BE2C (cell line): ENCODE results near the gene ORM1.

Experiments used
- DNase-seq: peaks from one replicate; pipeline ENCODE4 v3.0.0-alpha.2; 2020
- H3K27me3 ChIP-seq: fragments of 250-450 bp; sonication (Bioruptor Pico); 2 replicates; pipeline ENCODE4 v1.5.1; 2020; ENCODE audit warnings: mild to moderate bottlenecking
- H3K36me3 ChIP-seq: fragments of 250-450 bp; sonication (Bioruptor Pico); 2 replicates; pipeline ENCODE4 v1.5.1; 2020; ENCODE audit warnings: mild to moderate bottlenecking
- H3K4me1 ChIP-seq: fragments of 250-450 bp; sonication (Bioruptor Pico); 2 replicates; pipeline ENCODE4 v1.5.1; 2020
- H3K4me3 ChIP-seq: 2 replicates; pipeline ENCODE4 v1.5.1; 2011; ENCODE audit warnings: low read depth, low read length
- H3K9me3 ChIP-seq: fragments of 250-450 bp; sonication (Bioruptor Pico); 2 replicates; pipeline ENCODE4 v1.5.1; 2020
- TF ChIP-seq, protein P1 (sequence below): IDR thresholded peaks from 2 replicates; pipeline ENCODE4 v1.5.1; 2012; ENCODE audit warnings: mild to moderate bottlenecking, low read depth, low read length

ORM1 gene

DNA sequence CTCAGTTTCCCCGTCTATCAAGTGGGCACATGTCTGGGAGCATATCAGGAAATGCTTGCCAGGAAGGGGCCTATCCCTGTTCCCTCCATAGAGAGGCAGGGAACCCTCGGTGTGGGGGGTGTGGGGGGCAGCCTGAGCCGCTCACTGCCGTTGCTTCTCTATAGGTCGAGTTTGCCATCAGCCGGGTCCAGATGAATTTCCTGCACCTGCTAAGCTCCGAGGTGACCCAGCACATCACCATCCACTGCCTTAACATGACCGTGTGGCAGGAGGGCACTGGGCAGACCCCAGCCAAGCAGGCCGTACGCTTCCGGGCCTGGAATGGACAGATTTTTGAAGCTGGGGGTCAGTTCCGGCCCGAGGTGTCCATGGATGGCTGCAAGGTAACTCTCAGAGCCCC lies 13.8 kb upstream of the ORM1 start:
- H3K4me3 ChIP-seq: no peak overlapping the region
- no peaks in the 10 kb centered on the region for H3K36me3 ChIP-seq
- H3K9me3 ChIP-seq: no peaks in the 10 kb centered on the region
- TF ChIP-seq, protein P1, sequence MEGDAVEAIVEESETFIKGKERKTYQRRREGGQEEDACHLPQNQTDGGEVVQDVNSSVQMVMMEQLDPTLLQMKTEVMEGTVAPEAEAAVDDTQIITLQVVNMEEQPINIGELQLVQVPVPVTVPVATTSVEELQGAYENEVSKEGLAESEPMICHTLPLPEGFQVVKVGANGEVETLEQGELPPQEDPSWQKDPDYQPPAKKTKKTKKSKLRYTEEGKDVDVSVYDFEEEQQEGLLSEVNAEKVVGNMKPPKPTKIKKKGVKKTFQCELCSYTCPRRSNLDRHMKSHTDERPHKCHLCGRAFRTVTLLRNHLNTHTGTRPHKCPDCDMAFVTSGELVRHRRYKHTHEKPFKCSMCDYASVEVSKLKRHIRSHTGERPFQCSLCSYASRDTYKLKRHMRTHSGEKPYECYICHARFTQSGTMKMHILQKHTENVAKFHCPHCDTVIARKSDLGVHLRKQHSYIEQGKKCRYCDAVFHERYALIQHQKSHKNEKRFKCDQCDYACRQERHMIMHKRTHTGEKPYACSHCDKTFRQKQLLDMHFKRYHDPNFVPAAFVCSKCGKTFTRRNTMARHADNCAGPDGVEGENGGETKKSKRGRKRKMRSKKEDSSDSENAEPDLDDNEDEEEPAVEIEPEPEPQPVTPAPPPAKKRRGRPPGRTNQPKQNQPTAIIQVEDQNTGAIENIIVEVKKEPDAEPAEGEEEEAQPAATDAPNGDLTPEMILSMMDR: no peak
- H3K27me3 ChIP-seq: no peaks in the 10 kb centered on the region
- H3K4me1 ChIP-seq: peaks cover 5% of the 10 kb centered on the region; the same call in 1 of the 2 replicates
- no peak for DNase-seq

DNA sequence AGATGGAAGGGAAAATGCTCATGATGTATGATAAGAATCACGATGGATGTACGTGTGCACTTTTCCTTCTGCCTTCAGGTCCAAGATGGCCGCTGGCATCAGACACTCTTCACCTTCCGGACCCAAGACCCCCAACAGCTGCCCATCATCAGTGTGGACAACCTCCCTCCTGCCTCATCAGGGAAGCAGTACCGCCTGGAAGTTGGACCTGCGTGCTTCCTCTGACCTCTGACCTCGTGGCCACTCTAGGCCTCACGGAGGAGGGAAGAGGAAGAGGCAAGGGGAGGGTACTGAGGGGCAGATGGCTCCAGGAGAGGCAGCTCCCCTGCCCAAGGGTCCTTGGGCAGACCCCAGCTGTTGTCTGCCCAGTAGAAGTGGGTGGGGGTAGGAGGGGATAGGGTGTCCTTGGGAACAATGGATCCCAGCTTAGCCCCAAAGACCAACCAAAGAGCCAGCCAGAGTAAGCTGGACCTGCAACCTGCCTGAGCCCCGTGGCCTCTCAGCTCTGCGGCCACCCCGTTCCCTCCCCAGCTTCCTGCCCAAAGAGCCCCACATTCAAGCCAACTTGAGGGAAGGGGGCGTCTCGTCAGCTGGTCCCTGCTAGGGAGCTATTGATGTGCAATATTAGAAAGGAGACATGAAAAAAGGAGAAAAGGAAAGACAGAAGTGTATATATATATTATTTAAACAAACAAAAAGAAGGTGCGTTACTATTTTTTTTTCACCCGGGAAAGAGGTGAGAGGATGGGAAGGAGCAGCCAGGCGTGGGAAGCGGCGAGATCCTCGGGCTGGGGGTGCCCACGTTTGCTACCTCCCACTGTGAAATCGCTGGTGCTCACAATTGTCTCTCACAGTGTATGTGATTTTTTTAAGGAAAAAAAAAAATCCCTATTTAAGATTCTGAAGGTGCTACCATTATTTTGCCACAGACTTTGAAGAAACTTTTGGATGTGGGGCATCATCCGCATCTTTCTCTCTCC lies 12.1 kb upstream of the ORM1 start:
- DNase-seq: no peak
- Histone ChIP-seq H3K9me3 (no peaks in the 10 kb centered on the region), H3K27me3 (no peaks in the 10 kb centered on the region), H3K36me3 (no peaks in the 10 kb centered on the region), H3K4me3 (no peak overlapping the region), H3K4me1 (no peaks in the 10 kb centered on the region)
- TF ChIP-seq, protein P1: no peak

DNA sequence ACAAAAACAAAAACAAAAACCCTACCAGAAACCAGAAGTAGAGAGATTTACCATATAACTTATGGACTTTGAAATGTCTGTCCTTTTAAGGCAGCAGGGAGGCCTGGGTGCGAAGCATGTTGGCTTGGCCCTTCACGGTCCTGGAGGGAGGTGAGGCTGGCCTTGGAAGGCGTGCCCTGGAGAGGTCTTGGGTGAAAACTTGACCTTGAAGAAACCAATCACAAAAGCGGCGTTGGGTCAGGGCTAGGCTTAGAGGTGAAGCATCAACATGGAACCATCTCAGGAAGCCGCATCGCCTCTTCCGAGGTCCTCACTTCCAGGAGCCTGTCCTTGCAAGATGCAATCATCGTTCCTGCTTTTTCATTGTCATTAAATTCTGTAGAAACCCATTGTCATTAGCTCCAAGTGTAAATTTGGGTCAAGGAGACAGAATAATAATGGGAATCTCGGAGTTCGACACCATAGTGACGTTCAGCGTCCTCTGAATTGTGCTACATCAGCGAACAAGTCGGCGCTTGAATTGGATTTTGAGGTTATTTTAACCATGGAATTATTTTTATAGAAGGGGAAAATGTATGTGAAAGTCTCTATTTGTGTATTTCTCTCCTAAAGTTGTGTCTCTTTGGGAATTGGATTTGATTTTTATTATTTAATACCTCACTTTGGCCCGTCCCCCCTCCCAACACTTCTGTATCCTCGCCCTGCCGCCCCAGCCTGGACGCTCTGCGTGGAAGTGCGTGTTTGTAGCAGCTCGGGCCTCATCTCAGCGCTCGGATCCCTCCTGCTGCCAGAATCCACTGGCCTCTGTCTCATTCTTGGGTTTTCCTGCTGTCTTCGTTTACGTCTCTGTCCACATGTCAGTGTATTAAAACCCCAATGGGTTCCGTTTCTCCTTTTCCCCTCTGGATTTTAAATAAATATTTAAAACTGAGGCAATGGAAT lies 11.1 kb upstream of the ORM1 start:
- Histone ChIP-seq H3K27me3 (no peaks in the 10 kb centered on the region), H3K4me3 (no peak overlapping the region), H3K9me3 (no peaks in the 10 kb centered on the region), H3K36me3 (no peaks in the 10 kb centered on the region), H3K4me1 (no peaks in the 10 kb centered on the region)
- TF ChIP-seq, protein P1: no peak
- no peak for DNase-seq

DNA sequence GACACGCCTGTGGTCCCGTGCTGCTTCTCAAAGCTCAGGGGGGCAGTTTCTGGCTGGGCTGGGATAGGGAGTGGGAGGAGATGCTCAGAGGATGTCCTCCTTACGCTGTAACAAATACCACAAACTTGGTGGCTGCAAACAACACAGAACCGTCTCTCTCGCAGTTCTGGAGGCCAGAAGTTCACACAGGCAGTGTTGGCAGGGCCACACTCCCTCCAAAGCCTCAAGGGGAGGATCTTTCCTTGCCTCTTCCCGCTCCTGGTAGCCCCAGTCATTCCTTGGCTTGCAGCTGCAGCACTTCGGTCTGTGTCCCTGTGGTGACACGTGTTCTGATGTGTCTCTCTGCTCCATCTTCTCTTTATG lies 10.4 kb upstream of the ORM1 start:
- TF ChIP-seq, protein P1: no peak
- H3K27me3 ChIP-seq: no peaks in the 10 kb centered on the region
- no peaks in the 10 kb centered on the region for H3K9me3 ChIP-seq
- DNase-seq: no peak
- no peaks in the 10 kb centered on the region for H3K4me1 ChIP-seq
- no peaks in the 10 kb centered on the region for H3K36me3 ChIP-seq
- no peak overlapping the region for H3K4me3 ChIP-seq

GRCh38 chr9:114313186-114313585 lies 9.7 kb upstream of the ORM1 start:
- TF ChIP-seq, protein P1: no peak
- DNase-seq: no peak
- no peaks in the 10 kb centered on the region for H3K9me3 ChIP-seq

More at GRCh38 chr9:114313186-114313585, 9.7 kb upstream of the ORM1 start:
- Histone ChIP-seq H3K4me1 (no peaks in the 10 kb centered on the region), H3K27me3 (no peaks in the 10 kb centered on the region), H3K4me3 (no peak overlapping the region), H3K36me3 (no peaks in the 10 kb centered on the region)
